NCI-H2081 treated with DMSO at 0.1 percent for 48 hours (cell line): Measurements from ENCODE around the gene CPNE4.
"Not testable (repeated sequence)": the region's sequence is repeated elsewhere in the genome, so short reads cannot be mapped to it uniquely, and the experiment has no call there.

Source experiments
- DNase-seq: peaks from one replicate; lab custom pipeline; 2025; lab: John Stamatoyannopoulos, UW

Gene CPNE4

DNA sequence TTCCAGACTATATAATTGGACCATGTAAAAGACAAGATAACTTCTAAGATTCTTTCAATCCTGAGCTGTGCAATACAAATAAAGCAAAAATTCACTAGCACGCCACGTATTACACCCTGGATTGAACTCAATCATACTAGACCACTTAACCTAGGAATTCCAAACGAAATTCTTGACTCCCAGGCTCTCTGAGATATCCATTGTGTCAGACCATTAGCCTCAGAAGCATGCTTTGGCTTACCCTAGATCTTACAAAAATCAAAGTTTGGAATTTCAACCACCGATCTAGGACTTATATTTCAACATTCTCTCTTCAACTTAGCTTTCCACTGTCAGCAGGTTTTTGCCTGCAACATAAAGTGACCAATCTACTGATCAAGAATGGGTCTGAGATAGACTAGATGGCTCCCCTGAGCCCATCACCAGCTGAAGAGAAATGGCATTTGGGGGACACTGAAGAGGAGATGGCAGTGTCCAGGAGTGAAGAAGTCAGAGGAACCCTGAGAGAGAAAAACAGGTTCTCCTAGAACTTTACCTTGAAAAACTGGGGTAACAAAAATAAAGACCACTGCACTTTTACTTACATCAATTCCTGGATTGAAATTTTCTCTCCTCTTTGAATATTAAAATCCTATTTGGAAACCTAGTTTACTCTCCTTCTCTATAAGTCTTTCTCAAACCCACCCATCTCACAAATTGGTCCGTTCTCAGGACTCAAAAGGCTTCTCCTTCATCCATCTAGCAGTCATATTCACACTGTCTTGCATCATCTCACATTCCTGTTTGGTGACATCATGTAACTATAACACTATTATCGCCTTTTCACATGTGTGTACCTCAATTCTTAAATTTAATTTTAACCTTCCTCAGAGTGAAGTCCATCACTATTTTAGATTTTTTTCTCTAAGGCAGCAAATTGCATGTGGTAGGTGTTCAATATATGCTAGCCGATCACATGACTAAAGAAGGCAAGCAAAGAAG, 18.5 kb downstream of the CPNE4 start:
- DNase-seq = no peak

DNA sequence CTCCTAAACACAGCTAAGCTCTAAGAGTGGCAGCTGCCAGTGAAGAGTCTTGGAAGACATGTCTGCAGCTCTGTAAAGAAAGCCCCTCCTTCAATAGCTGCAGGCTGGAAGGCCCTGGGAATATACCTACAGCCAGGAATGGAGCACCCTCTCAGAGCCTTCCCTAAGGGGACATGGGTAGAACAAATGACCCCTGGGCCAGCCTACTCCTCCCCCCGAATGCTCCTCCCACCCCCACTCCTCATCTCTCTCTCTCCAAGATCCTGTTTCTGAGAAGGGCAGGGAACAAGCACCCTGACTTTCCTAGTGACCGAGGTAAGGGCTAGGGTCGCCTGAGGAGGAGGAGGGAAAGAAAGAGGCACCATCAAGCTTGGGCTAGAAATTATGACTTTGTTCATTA, 20.7 kb downstream of the CPNE4 start:
- no peak for DNase-seq

DNA sequence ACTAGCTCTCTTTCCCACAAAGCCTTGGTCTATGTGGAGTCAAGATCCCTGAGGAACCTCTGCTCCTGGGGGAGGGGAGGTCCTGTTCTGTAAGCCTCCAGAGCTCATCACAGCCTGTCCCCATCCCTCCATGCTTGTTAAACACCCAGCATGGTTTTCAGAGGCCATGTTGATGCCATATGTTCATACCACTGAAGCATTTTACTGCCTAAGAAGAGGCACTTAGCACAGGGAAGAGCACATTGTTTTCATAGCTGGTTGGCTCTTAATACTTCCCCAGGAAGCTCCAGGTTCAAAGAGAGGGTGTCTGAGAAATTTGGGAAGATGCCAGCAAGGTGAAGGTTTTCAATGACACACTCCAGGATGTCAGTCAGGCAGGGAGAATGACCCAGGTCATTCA, 25.6 kb downstream of the CPNE4 start:
- no peak for DNase-seq

DNA sequence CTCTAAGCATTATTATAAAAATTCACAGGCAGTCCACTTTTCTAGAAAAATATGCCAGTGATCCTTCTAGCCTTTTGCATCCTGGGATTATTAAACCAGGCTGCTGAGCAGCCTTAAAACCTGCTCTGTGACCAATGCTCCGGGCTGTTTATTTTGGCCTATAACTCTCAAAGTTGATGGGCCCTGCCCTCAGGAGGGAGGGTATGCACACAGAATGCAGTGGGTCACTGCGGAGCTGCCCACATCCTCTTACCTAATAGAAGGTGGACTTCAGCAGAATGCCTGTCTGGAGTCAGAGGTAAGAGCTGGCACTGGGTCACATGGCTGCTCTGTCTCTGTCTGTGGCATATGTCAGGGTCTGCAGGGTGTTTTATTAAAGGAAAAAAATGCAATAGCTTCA, 26.0 kb downstream of the CPNE4 start:
- DNase-seq = no peak

DNA sequence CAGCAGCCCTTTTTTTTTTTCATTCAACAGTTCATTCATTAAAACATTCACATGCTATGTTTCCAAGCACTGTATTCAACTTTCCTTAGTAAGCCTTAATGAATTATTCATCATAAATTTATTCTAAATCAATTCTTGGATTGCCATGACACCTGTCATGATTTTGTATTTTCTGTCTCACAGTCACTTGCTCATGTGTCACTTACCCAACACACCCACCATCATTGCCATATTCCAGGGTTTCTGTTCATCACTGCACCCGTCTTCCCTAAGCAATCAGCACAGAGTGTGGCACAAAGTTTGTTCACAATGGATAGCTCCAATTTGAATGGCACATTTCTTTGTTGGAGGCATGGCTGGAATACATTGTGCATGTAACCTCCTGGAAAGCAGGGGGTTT, 27.2 kb downstream of the CPNE4 start:
- DNase-seq = no peak

DNA sequence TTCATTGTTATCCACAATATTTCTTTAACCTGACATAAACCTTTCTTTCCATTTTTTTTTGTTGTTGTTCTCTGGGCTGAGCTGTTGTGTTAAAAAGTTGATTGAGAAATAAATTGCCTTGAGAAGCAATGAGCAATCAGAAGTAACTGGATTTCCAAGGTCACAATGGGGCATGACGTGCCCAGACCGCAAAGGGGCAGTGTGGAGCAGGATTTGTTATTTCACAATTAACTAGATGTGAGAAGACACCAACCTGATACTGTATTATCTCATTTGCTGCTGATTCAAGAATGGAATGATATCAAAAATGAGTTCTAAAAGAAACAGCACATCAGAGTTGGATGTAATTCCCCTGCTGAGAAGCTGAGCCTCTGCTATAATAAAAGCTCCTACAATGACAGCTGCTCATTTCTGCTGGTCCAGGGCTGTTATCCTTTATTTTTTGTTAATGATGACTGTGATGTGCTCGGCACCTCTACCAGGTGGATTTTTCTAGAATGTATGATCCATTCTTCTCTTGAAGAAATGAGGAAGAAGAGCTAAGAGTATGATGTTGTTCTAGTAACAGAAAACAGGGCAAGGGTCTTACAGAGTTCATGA, 28.1 kb downstream of the CPNE4 start:
- no peak for DNase-seq

DNA sequence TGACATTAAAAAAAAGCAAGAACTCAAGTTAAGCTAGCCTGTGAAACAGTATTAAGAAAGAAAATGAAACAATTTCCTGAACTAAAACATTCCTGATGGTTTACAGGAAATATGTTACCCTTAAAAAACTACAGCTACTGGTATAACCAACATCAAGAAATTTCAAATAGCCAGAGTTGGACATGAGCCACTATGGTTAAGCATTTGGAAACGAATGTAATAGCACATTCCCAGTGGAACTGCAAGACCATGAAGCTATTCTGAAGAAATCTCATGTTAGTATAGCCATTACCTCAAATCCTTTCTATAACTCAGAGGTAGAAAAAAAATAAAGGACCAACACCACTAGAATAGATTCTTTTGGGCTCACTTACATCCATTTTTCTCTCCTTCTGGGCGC, 30.2 kb downstream of the CPNE4 start:
- no peak for DNase-seq

DNA sequence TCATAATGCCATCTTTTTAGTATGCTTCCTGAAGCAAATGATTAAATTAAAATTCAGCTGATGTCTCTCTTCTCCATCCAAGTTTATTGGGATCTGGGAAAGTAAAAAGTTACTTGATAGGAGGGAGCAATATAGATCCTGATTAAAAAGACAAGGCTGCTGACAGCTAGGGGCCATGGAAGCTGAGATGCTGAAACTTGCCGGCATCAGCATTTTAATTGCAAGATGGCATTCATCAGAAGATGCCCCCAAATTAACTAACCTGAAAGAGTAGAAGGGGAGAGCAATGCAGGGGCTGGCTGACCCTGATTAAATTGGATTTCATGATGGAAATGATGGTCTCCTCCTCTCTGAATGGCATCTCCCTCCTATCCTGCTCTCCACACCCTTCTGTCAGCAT, 31.1 kb downstream of the CPNE4 start:
- no peak for DNase-seq

DNA sequence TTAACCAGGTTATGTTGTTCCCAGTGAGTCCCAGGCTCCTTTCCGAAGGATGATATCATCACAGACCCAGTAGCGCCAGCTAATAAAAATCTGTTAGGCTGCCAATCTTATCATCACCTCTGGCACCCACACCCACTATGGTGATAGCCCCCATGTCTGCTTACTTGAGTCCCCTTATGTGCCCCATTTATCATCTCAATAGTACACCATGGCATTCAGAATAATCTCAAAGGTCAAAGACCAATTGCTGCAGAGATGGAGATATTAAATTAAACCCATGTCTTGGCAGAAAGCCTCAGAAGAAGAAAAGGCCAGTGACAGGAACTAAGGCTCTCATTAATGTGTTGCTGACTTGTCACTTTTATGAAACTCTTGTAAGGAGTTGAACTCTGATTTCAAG, 32.8 kb downstream of the CPNE4 start:
- no peak for DNase-seq

DNA sequence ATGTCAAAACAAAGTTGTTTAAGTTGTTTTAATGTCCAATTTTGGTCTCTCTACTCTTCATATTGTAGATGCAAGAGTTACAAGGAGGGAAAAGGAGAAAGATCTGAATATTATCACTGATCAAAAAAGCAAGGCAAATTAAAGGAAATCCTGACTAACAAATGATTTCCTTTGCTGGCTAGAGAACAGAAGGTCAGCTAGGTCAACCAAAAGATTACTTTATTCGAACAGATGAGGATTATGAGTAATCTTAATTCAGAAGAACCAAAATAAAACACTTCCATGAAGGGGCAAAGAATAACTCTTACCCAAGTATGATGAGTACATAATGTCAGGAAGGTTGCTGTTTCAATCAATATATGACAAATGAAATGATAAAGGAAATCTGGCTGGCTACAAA, 33.8 kb downstream of the CPNE4 start:
- DNase-seq = no peak

DNA sequence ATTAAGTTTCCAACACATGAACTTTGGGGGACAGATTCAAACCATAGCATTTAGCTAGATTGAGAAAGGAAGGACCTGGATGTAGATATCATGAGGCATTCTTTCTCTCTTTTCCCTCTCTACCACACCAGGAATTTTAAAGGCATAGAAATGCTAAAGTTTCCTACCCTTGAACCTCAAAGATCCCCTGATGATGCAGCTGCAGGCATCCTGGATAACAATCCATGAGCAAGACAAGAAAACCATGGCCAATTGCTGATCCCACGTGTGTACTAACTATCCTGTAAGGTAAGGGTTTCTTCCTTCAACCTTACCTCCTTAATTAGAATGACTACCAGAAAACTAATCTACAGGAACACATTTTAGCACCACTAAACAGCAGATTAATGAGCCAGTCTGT, 36.8 kb downstream of the CPNE4 start:
- no peak for DNase-seq

DNA sequence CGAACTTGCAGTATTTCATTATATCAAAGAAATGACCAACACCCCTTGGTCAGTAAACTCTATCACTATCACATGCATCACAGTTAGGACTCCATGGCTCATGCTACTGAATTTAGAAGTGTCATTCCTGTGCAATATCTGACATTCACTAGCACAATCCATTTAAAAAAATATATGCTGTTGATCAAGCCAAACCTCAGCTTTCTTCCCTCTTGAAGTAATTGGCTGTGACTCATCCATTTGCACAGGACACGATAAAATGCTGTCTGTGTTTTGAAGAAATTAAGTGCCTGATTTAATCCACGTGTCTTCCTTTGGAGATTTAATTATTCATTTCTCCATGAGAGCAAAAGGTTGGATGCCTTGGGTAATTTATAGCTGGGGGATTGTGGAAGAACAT, 38.9 kb downstream of the CPNE4 start:
- DNase-seq = no peak

DNA sequence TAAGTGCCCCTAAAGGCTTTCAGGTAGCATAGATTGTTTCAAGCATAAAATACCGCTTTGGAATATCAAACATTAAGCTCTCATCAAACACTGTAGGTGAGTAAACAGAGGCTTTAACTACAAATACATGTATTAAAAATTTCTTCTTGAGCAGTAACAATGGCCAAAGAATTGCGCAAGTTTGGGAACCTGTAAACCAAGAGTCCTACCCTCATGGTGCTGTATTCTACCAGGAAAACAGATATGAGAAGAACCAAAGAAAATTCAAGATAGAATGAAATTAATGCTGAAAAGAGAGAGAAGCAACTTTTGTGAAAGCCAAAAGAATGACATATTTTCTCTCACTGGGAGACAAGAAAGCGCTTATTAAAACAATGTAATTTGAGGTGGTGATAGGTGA, 45.5 kb downstream of the CPNE4 start:
- no peak for DNase-seq

DNA sequence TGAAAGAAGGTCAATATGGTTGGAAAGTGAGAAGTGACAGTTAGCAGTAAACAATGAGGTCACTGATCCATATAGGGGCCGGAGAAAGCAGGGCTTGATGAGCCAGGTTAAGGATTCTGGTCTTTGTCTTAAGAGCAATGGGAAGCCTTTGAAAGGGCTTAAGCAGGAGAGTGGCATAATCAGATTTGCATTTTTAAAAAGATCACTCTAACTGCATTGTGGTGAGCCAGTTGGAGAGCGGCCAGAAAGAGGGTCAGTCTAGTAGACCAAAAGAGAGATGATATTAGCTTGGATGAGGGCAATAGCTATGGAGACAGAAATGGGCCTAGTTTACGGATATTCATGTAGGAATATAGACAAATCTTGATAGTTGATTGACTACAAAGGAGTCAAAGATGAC, 46.6 kb downstream of the CPNE4 start:
- no peak for DNase-seq

DNA sequence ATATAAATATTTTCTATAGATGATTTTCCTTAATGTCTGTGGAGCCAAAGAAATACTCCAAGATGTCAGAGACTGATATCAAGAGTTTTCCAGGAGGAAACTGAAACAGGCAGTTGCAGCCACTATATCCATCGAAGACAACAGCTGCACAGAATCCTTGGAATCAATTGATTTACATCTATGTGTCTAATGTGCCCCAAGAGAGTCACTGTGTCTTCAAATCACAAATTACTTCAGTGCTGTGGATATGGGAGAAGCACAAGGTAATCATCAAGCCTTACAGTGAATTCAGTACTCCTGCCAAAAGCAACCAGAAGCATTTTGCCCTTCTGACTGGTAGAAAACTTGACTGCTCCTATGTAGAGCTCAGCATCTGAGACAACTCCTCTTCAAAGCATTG, 51.1 kb downstream of the CPNE4 start:
- no peak for DNase-seq

DNA sequence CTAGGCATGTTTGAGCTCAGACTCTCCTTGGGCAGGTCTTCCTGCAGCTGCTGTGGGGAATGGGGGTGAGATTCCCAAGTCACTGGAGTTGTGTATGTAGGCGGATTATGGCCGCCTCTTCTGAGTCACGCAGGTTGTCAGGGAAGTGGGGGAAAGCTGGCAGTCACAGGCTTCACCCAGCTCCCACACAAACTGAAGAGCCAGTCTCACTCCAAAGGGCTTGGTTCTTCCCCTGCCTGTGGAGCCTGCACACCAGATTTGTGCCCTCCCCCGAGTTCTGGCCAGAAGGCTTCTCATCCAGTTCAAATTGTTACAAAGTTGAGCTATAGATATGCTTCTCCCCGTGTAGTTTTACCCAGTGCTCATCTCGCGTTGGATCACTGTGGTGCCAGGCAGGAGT, 53.5 kb downstream of the CPNE4 start:
- DNase-seq = no peak

DNA sequence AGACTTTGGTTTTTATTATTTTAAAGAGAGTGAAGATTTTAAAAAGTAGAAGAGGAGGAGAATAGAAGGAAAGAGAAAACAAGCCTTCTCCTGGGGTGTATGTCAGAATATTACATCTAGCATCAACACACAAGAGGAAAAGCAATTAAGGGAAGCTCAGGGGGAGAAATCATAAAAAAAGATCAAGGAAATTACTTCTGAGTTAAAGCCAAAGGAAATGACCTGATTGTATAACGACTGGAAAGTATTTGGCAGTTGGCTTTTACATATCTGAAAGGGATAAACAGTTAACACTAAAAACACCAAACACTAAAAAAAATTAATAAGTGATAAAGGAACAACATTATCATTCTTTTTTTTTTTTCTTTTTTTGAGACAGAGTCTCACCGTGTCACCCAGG, 58.4 kb downstream of the CPNE4 start:
- no peak for DNase-seq

DNA sequence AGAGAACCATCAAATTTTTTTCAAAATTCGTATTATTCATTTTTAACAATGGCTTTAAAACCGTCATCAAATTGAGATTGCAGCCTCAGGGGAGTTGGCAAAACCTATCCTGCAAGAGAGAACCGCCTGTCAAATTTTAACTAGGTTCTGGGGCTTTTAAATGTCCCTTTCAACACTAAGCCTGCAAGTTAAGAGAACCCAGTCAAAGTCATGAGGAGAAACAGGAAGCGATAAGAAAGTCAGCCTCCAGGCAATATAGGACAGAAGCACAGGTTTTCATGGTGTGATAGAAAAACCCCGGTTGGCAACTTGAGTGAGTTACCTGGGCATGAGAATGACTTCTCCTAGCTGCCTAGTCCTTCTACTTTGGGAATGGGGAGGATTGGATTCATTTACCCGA, 59.8 kb downstream of the CPNE4 start:
- no peak for DNase-seq

DNA sequence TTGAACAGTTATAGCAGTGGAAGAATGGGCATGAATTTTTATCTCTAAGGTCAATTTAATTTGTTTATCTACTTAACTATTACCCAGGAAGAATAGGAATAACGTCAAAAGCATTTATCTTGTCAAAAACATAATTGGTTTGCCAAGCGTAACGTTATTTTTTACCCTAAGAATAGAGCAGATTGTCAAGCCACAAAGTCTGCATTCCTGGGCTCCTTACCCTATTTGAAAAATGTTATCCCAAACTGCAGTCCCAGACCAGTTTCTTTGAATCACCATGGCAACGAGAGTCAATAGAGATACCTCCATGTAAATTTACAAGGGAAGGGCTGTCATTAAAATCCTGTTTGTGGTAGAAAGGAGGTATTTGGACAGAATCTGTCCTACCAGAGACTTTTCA, 61.1 kb downstream of the CPNE4 start:
- no peak for DNase-seq

DNA sequence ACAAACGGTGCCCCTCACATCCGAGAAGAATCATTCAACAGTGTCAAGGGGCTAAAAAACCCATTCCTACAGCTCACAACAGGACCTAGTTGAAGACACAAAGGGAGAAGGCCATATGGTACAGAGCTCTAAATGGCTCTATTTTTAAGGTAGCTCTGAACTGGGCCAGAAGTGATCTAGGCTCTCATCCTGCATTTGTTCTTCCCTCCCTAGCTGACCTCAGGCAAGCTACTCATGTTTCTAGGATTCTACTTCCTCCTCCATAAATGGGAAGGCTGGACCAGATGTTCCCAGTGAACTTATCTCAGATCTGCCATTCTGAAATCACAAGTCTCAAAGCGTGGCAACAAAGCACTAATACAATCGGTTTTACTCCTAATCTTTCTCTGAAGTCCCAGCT, 62.3 kb downstream of the CPNE4 start:
- DNase-seq = no peak

DNA sequence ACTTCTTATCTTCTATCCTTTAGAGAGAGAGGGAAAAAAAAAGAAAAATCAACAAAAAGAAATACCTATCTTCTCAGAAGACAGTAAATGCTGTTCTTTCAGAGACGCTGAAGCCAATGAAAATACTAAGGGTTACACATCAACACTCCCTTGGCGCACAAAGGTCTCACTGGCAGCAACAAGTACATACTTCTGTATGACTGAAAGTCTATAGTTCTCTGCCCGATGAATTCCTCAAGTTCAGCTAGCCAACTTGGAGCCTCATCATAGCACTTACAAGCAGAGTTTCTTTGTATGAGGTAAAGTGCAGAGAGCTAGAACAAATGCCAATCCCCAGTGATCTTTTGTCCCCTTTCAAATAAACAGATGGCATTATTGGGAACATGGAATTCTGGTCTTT, 62.7 kb downstream of the CPNE4 start:
- no peak for DNase-seq

DNA sequence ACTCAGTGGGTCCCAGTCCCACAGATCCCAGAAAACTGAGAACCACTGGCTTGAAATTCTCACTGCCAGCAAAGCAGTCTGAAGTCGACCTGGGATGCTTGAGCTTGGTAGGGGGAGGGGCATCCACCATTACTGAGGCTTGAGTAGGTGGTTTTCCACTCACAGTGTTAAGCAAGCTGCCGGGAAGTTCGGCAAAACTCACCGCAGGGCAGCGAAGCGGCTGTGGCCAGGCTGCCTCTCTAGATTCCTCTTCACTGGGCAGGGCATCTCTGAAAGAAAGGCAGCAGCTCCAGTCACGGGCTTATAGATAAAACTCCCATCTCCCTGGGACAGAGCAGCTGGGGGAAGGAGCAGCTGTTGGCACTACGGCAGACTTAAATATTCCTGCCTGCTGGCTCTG, 71.4 kb downstream of the CPNE4 start:
- not testable (repeated sequence) for DNase-seq

DNA sequence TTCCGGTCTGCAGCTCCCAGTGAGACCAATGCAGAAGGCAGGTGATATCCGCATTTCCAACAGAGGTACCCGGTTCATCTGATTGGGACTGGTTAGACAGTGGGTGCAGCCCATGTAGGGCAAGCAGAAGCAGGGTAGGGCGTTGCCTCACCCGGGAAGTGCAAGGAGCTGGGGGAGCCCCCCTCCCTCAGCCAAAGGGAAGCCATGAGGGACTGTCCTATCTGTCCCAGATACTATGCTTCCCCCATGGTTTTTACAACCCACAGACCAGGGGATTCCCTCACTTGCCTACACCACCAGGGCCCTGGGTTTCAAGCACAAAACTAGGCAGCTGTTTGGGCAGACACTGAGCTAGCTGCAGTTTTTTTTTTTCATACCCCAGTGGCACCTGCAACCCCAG, 71.8 kb downstream of the CPNE4 start:
- DNase-seq = no peak

DNA sequence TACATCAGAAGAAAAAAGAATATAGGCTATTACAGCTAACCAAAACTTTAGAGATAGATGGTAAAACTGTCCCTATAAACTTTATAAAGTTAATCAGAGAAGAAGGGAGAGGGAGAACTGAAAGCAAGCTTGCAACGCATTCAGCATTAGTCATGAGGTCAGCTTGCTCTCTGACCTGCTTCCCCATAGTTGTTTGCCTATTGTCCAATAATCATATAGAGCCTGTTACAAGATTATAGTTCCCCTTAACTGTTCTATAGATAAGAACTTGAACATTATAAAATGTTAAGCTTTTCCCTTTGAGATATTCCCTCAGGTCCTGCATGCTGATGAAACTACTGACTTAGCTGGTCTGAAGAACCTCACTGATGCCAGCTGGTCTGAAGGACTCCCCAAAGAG, 74.5 kb downstream of the CPNE4 start:
- no peak for DNase-seq
